SIG-M5 treated with dmso at 0.1 percent for 504 hours (cell line): Measurements from ENCODE around the gene MICAL1.

Experiments
- DNase-seq: peaks from one replicate; lab custom pipeline; 2025; ENCODE audit not compliant: unreplicated experiment; lab: John Stamatoyannopoulos, UW

Gene MICAL1

GRCh38 chr6:109455437-109456110 lies at the start of gene MICAL1:
MICAL1 (minus strand) TSS chr6:109455772; CDS start chr6:109454196, 1,576 bp downstream.
- DNase-seq, result peak; percentile 81

- no peak for DNase-seq
Measured at GRCh38 chr6:109503327-109504224, 48.0 kb upstream of the MICAL1 start.

- no peak for DNase-seq
Measured at GRCh38 chr6:109498936-109499335, 43.4 kb upstream of the MICAL1 start.

- no peak for DNase-seq
Measured at GRCh38 chr6:109498052-109498451, 42.5 kb upstream of the MICAL1 start.

GRCh38 chr6:109496036-109496772 lies 40.6 kb upstream of the MICAL1 start:
- DNase-seq, result no peak

- DNase-seq, result peak; percentile 55
Measured at GRCh38 chr6:109493865-109494264, 38.3 kb upstream of the MICAL1 start.

GRCh38 chr6:109491207-109491938 lies 35.8 kb upstream of the MICAL1 start:
- no peak for DNase-seq

GRCh38 chr6:109490713-109491112 lies 35.1 kb upstream of the MICAL1 start:
- DNase-seq, result no peak

- no peak for DNase-seq
Measured at GRCh38 chr6:109488001-109488400, 32.4 kb upstream of the MICAL1 start.

- peak; percentile 23 for DNase-seq
Measured at GRCh38 chr6:109486068-109486467, 30.5 kb upstream of the MICAL1 start.

- no peak for DNase-seq
Measured at GRCh38 chr6:109485266-109485935, 29.8 kb upstream of the MICAL1 start.

GRCh38 chr6:109484122-109484521 lies 28.6 kb upstream of the MICAL1 start:
- no peak for DNase-seq

GRCh38 chr6:109483735-109484057 lies 28.1 kb upstream of the MICAL1 start:
- DNase-seq, result no peak

GRCh38 chr6:109482905-109483734 lies 27.5 kb upstream of the MICAL1 start, which contains the start of gene ZBTB24:
ZBTB24 (minus strand) TSS chr6:109483219; CDS start chr6:109482026, 1,193 bp downstream.
- peak; percentile 78 for DNase-seq

- DNase-seq, result no peak
Measured at GRCh38 chr6:109480993-109481480, 25.5 kb upstream of the MICAL1 start.

GRCh38 chr6:109478841-109479624 lies 23.5 kb upstream of the MICAL1 start:
- DNase-seq, result no peak

GRCh38 chr6:109478222-109478805 lies 22.7 kb upstream of the MICAL1 start:
- no peak for DNase-seq

- no peak for DNase-seq
Measured at GRCh38 chr6:109477725-109478124, 22.2 kb upstream of the MICAL1 start.
